Rectal smooth muscle tissue (tissue), 1 donor: ENCODE data around the gene GRIN3A.
"Not testable (repeated sequence)": the region's sequence is repeated elsewhere in the genome, so short reads cannot be mapped to it uniquely, and the experiment has no call there.

Experiments
- H3K27ac ChIP-seq: one replicate; pipeline ENCODE4 v1.7.0; 2013; ENCODE audit warnings: low read depth, low read length, inconsistent platforms
- H3K27me3 ChIP-seq: one replicate; pipeline ENCODE4 v1.7.0; 2013; ENCODE audit warnings: low read length; ENCODE audit not compliant: control insufficient read depth, insufficient read depth
- H3K36me3 ChIP-seq: one replicate; pipeline ENCODE4 v1.7.0; 2013; ENCODE audit warnings: low read length; ENCODE audit not compliant: control insufficient read depth, insufficient read depth
- H3K4me1 ChIP-seq: one replicate; pipeline ENCODE4 v1.7.0; 2013; ENCODE audit warnings: low read length; ENCODE audit not compliant: control insufficient read depth, insufficient read depth
- H3K4me3 ChIP-seq: one replicate; pipeline ENCODE4 v1.7.0; 2013; ENCODE audit warnings: low read length
- H3K9ac ChIP-seq: one replicate; pipeline ENCODE4 v1.7.0; 2013; ENCODE audit warnings: low read length

The GRIN3A gene

DNA sequence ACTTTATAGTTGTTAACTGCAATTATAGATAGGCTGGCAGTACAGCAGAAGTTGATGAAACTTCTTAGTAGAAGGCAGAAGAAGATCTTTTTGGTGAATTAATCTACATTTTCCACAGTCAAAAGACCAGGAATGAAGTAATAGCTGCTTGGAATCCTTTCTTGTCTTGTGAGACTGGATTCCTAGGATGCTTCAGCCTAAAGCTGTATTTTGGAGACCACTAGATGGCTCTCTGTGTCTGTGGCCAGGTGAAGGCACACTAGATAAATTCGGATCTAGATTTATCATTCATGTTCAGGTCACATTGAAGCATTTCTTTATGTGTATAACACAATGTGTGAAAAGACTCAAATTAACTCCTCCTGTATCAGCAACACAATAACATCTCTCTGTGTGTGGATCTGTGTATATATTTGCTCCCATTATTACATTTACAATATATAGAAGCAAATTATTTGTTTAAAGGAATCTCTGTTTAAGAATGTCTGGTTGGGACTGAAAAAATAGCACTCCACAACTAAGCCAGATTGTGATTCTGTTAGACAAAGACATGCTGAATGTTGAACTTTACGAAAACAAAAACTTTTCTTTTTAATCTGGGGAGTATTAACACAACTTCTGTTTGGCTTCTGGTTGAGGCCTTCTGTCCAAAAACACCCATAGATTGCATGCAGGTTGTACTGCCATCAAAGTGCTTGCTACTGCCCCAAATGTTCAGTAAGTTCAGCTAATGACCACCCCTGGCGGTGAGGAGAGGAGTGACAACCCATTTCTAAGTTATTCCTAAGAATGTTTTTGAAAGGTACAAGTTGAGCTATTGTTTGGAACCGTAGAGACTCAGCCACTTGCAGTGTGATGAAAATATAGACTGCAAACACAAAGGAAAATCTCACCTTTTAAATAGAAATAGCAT is 10.6 kb downstream of the GRIN3A start:
- no peaks in the 10 kb centered on the region for H3K4me1 ChIP-seq
- H3K4me3 ChIP-seq: no peak overlapping the region
- no peak overlapping the region for H3K27ac ChIP-seq
- no peak overlapping the region for H3K9ac ChIP-seq
- H3K27me3 ChIP-seq: no peaks in the 10 kb centered on the region
- no peaks in the 10 kb centered on the region for H3K36me3 ChIP-seq

DNA sequence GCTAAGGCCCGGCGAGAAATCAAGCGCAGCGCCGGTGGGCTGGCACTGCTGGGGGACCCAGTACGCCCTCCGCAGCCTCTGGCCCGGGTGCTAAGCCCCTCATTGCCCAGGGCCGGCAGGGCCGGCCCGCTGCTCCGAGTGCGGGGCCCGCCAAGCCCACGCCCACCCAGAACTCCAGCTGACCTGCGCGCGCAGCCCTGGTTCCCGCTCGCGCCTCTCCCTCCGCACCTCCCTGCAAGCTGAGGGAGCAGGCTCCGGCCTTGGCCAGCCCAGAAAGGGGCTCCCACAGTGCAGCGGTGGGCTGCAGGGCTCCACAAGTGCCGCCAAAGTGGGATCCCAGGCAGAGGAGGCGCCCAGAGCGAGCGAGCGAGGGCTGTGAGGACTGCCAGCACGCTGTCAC is 14.2 kb downstream of the GRIN3A start:
- not testable (repeated sequence) for H3K36me3 ChIP-seq, H3K27me3 ChIP-seq, H3K9ac ChIP-seq, H3K27ac ChIP-seq, H3K4me3 ChIP-seq, H3K4me1 ChIP-seq

DNA sequence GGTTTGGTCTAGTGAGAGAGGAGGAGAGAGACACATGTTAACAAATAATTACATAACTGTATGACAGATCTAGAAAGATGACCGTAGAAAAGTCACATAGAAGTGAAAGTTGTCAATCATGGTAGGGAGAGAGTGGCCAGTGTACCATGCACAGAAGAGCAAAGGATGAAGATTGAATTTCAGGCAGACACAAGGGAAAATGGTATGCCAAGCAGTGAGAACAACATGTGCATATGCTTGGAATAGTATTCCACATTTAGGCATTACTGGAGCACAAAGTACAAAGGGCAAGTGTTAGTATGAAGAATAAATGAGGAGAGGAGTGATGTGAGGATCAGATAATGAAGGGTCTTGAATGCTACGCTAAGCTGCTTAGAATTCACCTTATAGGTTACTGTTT is 20.3 kb downstream of the GRIN3A start:
- H3K9ac ChIP-seq: no peak overlapping the region
- H3K36me3 ChIP-seq: no peaks in the 10 kb centered on the region
- no peak overlapping the region for H3K27ac ChIP-seq
- H3K27me3 ChIP-seq: no peaks in the 10 kb centered on the region
- no peak overlapping the region for H3K4me3 ChIP-seq
- H3K4me1 ChIP-seq: no peaks in the 10 kb centered on the region

DNA sequence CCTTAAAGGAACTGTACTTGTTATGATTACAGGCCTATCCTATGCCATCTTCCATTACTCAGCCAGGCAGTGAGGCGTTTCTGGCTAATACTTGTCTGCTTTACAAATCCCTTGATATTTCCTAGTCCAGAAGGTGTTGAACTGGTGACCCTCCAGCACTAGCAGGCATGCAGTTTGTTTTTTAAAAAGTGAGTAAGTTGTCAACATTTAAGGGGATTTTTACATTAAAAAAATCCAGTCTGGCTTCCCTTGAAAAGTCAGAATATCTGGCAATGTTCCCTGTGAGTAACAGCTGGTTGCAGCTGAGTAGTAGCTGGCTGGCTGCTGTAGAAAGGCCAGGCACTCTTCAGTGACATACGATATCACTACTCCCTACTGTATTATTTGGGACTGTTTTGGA is 21.8 kb downstream of the GRIN3A start:
- Histone ChIP-seq H3K27me3 (no peaks in the 10 kb centered on the region), H3K36me3 (no peaks in the 10 kb centered on the region), H3K4me1 (no peaks in the 10 kb centered on the region), H3K27ac (no peak overlapping the region), H3K4me3 (no peak overlapping the region), H3K9ac (no peak overlapping the region)

DNA sequence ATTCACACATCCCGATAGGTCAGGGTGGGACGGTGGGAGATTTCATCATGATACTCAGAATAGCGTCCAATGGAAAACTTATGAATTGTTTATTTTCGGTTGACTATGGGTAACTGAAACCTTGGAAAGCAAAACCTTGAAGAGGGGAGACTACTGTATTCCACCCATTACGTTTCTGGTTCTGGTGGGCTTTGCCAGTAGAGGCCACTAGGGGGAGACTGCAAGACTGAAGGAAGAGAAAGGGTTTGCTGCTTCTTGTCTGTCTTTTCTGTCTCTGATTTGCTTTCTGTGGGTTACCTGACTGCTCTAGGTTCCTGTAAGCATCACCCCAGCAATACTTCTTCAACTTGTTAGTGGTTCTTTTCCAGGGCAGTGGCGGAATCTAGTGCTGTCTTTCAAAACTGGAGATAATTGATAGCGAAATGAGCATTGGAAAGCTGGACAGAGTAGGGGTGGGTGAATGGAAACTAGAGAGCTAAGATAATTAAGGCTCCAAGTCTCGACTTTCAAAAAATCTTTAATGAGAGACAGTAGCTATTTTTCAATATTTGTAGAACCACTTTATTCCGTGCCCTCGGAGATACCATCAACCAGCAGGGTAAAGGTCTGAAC is 27.0 kb downstream of the GRIN3A start:
- H3K36me3 ChIP-seq: no peaks in the 10 kb centered on the region
- H3K4me3 ChIP-seq: no peak overlapping the region
- no peak overlapping the region for H3K9ac ChIP-seq
- H3K27ac ChIP-seq: no peak overlapping the region
- no peaks in the 10 kb centered on the region for H3K4me1 ChIP-seq
- H3K27me3 ChIP-seq: no peaks in the 10 kb centered on the region

DNA sequence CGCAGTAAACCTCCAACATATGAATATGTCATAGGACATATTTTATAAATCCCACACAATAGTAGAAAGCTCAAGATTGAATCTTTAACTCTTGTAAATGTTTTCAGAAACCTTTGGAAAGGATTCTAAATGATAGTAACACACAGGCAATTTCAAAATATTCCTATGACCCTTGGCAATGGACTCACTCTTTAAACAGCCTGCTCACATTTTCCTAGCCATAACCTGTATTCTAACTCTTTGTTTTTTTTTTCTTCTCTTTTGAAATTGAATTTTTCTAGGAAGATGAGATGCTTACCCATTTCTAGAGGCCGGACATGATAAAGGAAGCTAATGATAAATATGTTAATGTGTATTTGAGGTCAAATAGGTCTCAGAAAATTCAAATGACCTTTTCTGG is 29.6 kb downstream of the GRIN3A start:
- no peaks in the 10 kb centered on the region for H3K27me3 ChIP-seq
- no peak overlapping the region for H3K4me3 ChIP-seq
- no peak overlapping the region for H3K9ac ChIP-seq
- no peak overlapping the region for H3K27ac ChIP-seq
- H3K4me1 ChIP-seq: no peaks in the 10 kb centered on the region
- H3K36me3 ChIP-seq: no peaks in the 10 kb centered on the region

DNA sequence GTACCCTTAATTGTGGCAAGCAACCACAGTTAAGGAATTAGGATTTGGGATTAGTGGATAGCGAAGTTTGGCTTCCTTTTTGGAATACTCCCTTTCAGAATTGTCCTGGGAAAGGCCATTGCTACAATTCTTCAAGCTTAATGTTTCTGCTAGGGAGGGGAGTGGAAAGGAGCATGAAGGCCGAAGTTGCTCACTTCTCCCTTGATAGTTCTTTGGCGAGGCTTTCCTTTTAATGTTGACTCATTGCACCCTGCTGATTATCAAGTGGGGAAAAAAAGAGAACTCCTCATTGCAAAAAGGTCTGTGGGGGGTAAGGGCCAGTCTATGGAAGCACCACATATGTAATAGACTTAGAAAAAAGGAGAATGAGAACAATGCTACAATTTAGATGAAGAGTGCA is 30.7 kb downstream of the GRIN3A start:
- no peaks in the 10 kb centered on the region for H3K4me1 ChIP-seq
- no peak overlapping the region for H3K4me3 ChIP-seq
- no peak overlapping the region for H3K27ac ChIP-seq
- H3K36me3 ChIP-seq: no peaks in the 10 kb centered on the region
- no peak overlapping the region for H3K9ac ChIP-seq
- no peaks in the 10 kb centered on the region for H3K27me3 ChIP-seq

DNA sequence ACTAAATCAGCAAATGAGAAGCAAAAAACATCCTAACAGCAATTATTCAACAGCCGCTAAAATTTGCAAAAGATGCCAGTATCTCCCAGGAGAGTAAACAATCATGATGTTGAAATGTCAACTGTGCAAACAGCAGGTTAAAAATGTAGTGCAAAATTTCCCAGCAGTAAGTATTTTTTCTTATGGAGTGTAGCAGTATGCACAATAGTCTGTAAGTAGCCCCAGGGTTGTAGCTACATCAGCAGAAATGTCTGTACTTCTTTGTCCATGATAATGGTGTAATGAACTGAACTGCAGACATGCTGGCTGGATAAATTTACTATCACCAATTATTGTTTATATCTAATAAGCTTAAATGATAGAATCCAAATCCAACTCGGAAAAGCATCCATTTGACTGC is 31.4 kb downstream of the GRIN3A start:
- Histone ChIP-seq H3K4me1 (no peaks in the 10 kb centered on the region), H3K9ac (no peak overlapping the region)

DNA sequence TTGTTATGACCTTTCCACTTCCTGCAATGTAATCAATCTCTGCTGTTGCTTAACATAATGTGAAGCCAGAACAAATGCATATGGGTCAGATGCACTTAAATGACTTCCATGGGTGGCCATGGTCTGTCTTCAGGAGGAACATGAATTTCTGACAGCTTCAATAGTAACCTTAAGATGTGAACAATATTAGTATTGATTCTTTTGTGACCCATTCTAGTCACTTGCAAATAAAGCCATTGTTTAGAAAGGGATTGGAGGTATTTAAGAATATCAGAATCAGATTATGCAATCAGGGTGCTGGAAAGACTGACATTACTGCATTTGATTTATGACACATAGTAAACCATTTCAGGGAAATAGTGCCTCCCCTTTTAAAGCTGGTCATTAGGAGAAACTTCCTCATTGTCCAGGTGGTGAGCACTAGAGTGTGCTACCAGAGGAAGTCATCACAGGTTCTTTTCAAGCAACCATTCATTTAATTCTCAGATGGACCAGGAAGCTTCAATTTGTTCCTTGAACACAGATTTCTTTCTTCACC is 32.1 kb downstream of the GRIN3A start:
- H3K27me3 ChIP-seq: no peaks in the 10 kb centered on the region
- no peak overlapping the region for H3K27ac ChIP-seq
- H3K4me1 ChIP-seq: no peaks in the 10 kb centered on the region
- H3K4me3 ChIP-seq: no peak overlapping the region
- H3K36me3 ChIP-seq: no peaks in the 10 kb centered on the region
- no peak overlapping the region for H3K9ac ChIP-seq

More for the DNA sequence above, 31.4 kb downstream of the GRIN3A start:
- no peak overlapping the region for H3K4me3 ChIP-seq
- no peaks in the 10 kb centered on the region for H3K36me3 ChIP-seq
- H3K27ac ChIP-seq: no peak overlapping the region
- no peaks in the 10 kb centered on the region for H3K27me3 ChIP-seq

DNA sequence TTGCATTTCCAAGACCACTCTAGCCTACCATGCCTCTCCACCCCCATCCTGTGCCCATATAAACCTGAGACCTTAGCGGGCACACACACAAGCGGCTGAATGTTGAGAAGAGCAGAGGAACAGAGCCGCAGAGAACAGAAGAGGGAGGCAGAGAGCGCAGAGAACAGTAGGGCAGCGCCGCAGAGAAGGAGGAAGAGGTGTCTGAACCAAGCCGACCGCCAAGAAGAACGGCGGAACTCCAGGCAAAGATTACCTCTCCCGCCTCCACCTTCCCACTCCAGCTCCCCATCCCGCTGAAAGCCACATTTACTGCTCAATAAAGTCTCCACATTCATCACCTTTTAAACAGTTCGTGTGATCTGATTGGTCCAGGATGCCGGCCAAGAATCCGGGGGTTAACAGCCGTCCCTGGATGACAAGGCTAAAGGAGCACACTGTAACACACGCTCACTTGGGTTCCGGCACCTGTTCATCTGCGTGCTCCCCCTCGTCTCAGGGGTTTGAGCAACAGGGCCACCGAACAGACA is 33.2 kb downstream of the GRIN3A start:
- Histone ChIP-seq H3K27ac (no peak overlapping the region), H3K9ac (no peak overlapping the region), H3K27me3 (no peaks in the 10 kb centered on the region), H3K4me3 (peak overlapping the region; percentile 49), H3K36me3 (no peaks in the 10 kb centered on the region), H3K4me1 (no peaks in the 10 kb centered on the region)

DNA sequence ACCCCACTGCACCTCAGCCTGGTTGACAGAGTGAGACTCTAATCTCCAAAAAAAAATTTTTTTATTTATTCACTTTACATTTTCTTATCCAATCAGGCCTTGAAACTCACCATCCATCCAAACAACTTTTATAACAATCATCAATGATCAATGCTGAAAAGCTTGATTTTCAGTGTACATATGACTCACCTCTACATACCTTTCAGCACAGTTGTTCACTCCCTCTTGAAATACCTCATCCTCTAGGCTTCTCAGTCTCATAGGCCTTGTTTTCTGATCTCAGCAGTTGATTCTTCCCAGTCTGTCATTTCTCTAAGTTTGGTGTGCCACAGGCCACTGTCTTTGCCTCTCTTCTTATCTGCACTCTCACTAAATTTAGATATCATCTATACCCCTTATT is 36.2 kb downstream of the GRIN3A start:
- H3K27ac ChIP-seq: no peak overlapping the region
- H3K9ac ChIP-seq: no peak overlapping the region
- no peaks in the 10 kb centered on the region for H3K4me1 ChIP-seq
- no peaks in the 10 kb centered on the region for H3K27me3 ChIP-seq
- H3K4me3 ChIP-seq: no peak overlapping the region
- no peaks in the 10 kb centered on the region for H3K36me3 ChIP-seq

DNA sequence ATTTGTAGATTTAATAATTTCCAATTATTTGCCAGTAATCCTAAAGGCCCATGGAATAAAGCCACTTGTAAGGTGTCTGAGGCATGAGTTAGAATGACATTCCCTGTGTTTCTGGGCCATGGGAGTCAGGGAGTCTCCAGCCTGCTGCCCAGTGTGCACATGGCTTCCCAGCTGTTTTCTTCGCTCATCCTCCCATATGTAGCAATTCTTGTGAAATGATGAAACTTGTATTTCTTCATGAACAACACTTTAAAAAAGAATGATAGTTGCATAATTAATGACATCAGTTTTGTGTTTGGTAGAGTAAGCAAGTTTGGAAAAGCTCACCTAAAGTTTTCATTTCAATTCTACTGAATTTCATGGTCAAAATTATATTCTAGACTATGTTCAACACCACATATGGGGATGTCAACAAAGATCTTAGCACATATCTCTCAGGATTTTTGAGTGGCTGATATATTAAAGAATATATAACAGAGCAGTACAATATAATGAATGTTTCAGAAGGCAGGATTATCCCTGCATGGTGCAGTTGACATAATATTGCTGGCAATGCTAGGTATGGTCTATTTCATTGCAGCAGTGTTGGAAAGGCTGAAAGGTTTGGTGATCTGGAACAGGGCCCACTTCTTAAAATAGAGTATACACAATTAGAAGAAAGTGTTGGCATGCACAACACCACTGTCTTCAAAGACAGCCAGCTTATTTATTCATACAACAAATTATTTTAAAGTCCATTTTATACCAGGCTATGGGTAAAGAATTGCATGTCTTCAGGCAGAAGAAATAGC is 44.7 kb downstream of the GRIN3A start:
- Histone ChIP-seq H3K9ac (no peak overlapping the region), H3K4me3 (no peak overlapping the region), H3K27ac (no peak overlapping the region), H3K4me1 (no peaks in the 10 kb centered on the region), H3K27me3 (no peaks in the 10 kb centered on the region), H3K36me3 (no peaks in the 10 kb centered on the region)
